ENCODE measurements around the gene CCDC196.

GRCh38 chr14:66464261-66464660, 21.9 kb upstream of the CCDC196 start:
- TF ChIP-seq CTCF (conservative IDR thresholded peaks at IDR 0.05) (no peak), EZH2 (IDR thresholded peaks at IDR 0.05; ENCODE audit: low read depth) (no peak)
